AG04450 (cell line): ENCODE measurements around the gene NUB1. TPM values are rescaled to one million over a fixed set of nuclear protein-coding genes. Genes with fewer than 3 reads are reported as not detected.

ENCODE experiments used
- CTCF ChIA-PET: fragments of 300-600, 350-600 bp; formaldehyde crosslinking; extraction: SDS; loops from one replicate; lab custom pipeline; 2022; ENCODE audit warnings: antibody characterized with exemption, inconsistent platforms; lab: Charles Lee
- POLR2A ChIA-PET: fragments of 350-600 bp; formaldehyde crosslinking; extraction: SDS; loops from one replicate; lab custom pipeline; 2021; ENCODE audit warnings: antibody characterized with exemption, inconsistent platforms; lab: Yijun Ruan, JAX
- DNase-seq: peaks from one replicate; pipeline ENCODE4 v3.0.0-alpha.2; 2011; ENCODE audit warnings: low read depth, low spot score
- H3K27ac ChIP-seq: one replicate; pipeline ENCODE4 v1.5.1; 2012; ENCODE audit warnings: low read depth, low read length, control low read depth
- H3K27me3 ChIP-seq: one replicate; pipeline ENCODE4 v1.6.0; 2012; ENCODE audit warnings: low read length; ENCODE audit not compliant: control insufficient read depth, insufficient read depth
- H3K4me3 ChIP-seq: 2 replicates; pipeline ENCODE4 v1.5.1; 2011; ENCODE audit warnings: mild to moderate bottlenecking, low read depth, low read length, control low read depth
- H3K9me3 ChIP-seq: 2 replicates; pipeline ENCODE4 v1.5.1; 2012; ENCODE audit warnings: low read length; ENCODE audit not compliant: control insufficient read depth, insufficient read depth
- polyA plus RNA-seq: library from polyadenylated mRNA; depleted of rRNA; stranded (reverse); fragments of >200 nt; gene quantifications from 2 replicates; pipeline ENCODE4 v1.2.3, GENCODE V29; 2011
- TF ChIP-seq, protein P1 (sequence below): IDR thresholded peaks from 2 replicates; pipeline ENCODE4 v1.5.1; 2011; ENCODE audit warnings: low read depth, low read length, control low read depth, inconsistent platforms

Gene NUB1
- polyA plus RNA-seq, 1 experiment: 64.1 TPM

DNA sequence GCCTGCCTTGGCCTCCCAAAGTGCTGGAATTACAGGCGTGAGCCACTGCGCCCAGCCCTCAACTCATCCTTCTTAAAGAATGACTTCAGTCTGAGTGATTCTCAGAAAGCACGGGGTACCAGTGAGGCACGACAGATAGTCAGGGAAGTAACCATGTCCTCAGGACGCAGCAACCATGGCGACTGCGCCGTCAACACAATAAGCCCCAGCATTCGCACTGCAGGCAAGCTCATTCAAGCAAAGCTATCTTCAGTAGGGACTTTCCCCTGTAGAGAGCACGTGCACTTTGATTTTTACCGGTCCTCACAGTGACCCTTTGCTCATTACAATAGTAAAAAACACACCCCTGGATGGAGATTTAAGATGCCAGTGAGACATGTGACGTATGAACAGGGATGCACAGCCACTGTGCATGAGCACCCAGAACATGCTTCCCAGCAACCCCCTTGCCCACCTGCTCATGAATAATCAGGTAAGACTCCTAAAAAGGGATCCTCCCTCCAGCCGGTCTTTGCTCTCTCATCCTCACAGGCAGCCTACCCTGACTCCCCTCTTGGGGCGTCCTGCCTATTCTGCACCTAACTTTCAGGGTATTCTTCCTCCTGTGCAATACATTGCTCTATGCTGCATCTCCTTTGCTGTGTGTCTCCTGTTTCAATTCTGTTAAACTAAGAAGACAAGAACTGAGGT is 59.2 kb downstream of the NUB1 start:
- ChIA-PET CTCF (no interaction called here), POLR2A (no interaction called here)
- Histone ChIP-seq H3K9me3 (peaks cover 8% of the 10 kb centered on the region), H3K27me3 (peaks cover 14% of the 10 kb centered on the region), H3K27ac (no peak overlapping the region), H3K4me3 (no peak overlapping the region)
- TF ChIP-seq, protein P1, sequence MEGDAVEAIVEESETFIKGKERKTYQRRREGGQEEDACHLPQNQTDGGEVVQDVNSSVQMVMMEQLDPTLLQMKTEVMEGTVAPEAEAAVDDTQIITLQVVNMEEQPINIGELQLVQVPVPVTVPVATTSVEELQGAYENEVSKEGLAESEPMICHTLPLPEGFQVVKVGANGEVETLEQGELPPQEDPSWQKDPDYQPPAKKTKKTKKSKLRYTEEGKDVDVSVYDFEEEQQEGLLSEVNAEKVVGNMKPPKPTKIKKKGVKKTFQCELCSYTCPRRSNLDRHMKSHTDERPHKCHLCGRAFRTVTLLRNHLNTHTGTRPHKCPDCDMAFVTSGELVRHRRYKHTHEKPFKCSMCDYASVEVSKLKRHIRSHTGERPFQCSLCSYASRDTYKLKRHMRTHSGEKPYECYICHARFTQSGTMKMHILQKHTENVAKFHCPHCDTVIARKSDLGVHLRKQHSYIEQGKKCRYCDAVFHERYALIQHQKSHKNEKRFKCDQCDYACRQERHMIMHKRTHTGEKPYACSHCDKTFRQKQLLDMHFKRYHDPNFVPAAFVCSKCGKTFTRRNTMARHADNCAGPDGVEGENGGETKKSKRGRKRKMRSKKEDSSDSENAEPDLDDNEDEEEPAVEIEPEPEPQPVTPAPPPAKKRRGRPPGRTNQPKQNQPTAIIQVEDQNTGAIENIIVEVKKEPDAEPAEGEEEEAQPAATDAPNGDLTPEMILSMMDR: no peak
- no peak for DNase-seq

DNA sequence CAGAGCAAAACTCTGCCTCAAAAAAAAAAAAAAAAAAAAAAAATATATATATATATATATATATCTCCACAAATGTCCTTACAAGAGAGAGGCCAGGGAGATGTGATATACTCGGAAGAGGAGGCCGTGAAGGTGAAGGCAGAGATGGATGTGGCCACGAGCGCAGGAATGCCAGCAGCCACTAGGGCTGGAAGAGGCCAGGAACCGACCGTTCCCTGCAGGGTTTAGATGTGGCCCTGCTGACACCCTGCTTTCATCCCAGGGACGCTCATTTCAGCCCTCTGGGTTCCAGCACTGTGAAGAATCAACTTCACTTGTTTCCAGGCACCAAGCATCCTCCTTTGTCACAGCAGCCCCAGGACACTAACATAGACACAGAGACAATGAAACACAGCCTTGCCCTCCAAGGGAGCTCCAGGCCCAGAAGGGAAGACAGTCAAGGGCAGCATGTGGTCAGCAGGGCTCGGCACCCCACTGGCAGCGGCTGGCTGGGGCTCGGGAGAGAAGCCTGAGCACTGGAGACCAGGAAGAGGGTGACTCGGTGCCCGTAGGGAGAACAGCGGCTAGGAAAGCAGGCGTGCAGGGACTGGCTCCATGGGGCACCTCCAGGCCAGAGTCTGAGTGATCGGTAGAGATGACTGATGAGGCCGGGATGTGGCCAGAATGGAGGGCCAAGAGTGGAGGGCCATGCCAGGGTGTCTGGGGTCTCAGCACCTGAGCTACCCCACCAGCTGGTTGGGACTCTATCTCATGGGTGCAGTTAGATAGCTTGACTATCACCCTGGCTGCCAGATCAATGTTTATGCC is 60.6 kb downstream of the NUB1 start:
- H3K9me3 ChIP-seq: peaks cover 6% of the 10 kb centered on the region
- POLR2A ChIA-PET: no interaction called here
- TF ChIP-seq, protein P1: no peak
- H3K4me3 ChIP-seq: no peak overlapping the region
- no peak overlapping the region for H3K27ac ChIP-seq
- CTCF ChIA-PET: no interaction called here
- H3K27me3 ChIP-seq: peaks cover 18% of the 10 kb centered on the region
- no peak for DNase-seq

GRCh38 chr7:151403764-151404163 is 62.2 kb downstream of the NUB1 start:
- TF ChIP-seq, protein P1: no peak
- ChIA-PET POLR2A (no interaction called here), CTCF (no interaction called here)
- Histone ChIP-seq H3K9me3 (no peaks in the 10 kb centered on the region; the same call in 1 of the 2 replicates), H3K4me3 (no peak overlapping the region), H3K27me3 (peaks cover 30% of the 10 kb centered on the region), H3K27ac (no peak overlapping the region)
- no peak for DNase-seq

- no peak for DNase-seq
- peaks cover 35% of the 10 kb centered on the region for H3K27me3 ChIP-seq
- ChIA-PET CTCF (no interaction called here), POLR2A (no interaction called here)
- H3K4me3 ChIP-seq: no peak overlapping the region
- no peaks in the 10 kb centered on the region; the same call in 1 of the 2 replicates for H3K9me3 ChIP-seq
- TF ChIP-seq, protein P1: no peak
- no peak overlapping the region for H3K27ac ChIP-seq
Measured at GRCh38 chr7:151404216-151405011, 62.8 kb downstream of the NUB1 start.
